Inferior parietal cortex (tissue), 1 donor: ENCODE measurements around the gene ERAS.
"Not testable (repeated sequence)": the region's sequence is repeated elsewhere in the genome, so short reads cannot be mapped to it uniquely, and the experiment has no call there.

ENCODE experiments used
- DNase-seq: peaks from one replicate; pipeline ENCODE4 v3.0.0-alpha.2; 2016; ENCODE audit errors: extremely low spot score

ERAS gene

GRCh38 chrX:48798318-48798717, 28.0 kb upstream of the ERAS start:
- DNase-seq: no peak

GRCh38 chrX:48800574-48801279, 25.6 kb upstream of the ERAS start:
- DNase-seq: peak; percentile 21

GRCh38 chrX:48801280-48802088, 24.8 kb upstream of the ERAS start, which contains the start of gene HDAC6:
HDAC6 (plus strand) TSS chrX:48802067; CDS start chrX:48802693, 626 bp downstream.
- peak; percentile 94 for DNase-seq

DNA sequence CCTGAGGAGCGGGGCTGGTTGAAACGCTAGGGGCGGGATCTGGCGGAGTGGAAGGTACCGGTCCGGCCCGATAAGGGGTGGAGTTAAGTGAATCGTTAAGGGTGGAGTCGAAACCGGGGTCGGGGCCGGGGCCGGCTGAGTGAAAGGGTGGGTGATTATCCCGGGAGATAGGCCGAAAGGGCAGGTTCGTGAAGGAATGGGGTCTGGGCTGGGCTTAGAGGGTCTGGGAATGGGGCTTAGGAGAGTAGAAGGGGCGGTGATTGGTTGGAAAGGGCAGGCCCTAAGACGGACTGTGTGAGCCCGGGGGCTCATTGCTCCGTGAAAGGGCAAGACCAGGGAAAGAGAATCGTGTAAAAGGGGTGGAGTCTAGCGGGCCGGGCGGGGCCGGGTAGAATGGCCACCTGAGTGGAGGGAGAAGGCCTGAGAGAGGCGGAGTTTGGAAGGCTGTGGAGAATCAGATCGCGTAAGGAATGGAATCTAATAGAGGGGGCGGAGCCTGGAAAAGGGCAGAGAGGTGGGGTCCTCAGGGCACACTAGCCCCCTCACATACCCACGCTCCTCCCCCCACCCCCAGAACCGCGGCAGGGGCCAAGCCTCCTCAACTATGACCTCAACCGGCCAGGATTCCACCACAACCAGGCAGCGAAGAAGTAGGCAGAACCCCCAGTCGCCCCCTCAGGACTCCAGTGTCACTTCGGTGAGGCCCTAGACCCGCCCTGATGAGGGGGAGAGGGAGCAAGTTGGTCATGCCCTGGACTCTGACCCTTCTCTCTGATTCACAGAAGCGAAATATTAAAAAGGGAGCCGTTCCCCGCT, 24.0 kb upstream of the ERAS start:
- peak; percentile 22 for DNase-seq

- no peak for DNase-seq
These were observed 23.5 kb upstream of the ERAS start for GRCh38 chrX:48802905-48803200.

GRCh38 chrX:48806081-48806480, 20.2 kb upstream of the ERAS start:
- DNase-seq: no peak

- DNase-seq: no peak
These were observed 12.7 kb upstream of the ERAS start for GRCh38 chrX:48813644-48814043.

DNA sequence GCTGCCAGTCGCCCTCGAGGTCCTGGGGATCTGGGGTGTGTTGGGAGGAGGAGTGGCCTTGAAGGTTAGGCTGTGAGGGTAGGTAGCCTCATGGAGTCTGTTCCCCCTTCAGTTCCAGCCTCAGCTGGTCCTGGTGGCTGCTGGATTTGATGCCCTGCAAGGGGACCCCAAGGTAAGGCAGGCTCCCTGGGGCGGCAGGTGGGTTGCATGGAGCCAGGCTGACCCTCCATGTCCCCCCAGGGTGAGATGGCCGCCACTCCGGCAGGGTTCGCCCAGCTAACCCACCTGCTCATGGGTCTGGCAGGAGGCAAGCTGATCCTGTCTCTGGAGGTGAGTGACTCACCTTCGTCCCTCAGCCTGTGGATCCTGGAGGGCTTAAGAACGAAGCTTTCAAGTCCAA, 11.6 kb upstream of the ERAS start:
- DNase-seq: no peak

DNA sequence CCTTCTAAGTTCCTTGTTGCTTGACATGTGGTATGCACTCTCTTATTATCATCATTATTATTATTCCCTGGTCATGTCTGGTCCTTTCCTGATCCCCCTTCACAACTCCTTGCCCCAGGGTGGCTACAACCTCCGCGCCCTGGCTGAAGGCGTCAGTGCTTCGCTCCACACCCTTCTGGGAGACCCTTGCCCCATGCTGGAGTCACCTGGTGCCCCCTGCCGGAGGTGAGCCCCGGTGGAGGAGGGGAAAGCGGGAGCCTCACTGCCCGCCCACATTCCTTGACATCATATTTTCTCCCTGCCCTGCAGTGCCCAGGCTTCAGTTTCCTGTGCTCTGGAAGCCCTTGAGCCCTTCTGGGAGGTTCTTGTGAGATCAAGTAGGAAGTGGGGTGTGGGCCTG, 11.0 kb upstream of the ERAS start:
- no peak for DNase-seq

GRCh38 chrX:48816014-48816810, 10.1 kb upstream of the ERAS start:
- no peak for DNase-seq

- no peak for DNase-seq
These were observed 8.2 kb upstream of the ERAS start for GRCh38 chrX:48818098-48818497.

GRCh38 chrX:48818866-48819265, 7.4 kb upstream of the ERAS start:
- no peak for DNase-seq

GRCh38 chrX:48819394-48819793, 6.9 kb upstream of the ERAS start:
- not testable (repeated sequence) for DNase-seq

DNA sequence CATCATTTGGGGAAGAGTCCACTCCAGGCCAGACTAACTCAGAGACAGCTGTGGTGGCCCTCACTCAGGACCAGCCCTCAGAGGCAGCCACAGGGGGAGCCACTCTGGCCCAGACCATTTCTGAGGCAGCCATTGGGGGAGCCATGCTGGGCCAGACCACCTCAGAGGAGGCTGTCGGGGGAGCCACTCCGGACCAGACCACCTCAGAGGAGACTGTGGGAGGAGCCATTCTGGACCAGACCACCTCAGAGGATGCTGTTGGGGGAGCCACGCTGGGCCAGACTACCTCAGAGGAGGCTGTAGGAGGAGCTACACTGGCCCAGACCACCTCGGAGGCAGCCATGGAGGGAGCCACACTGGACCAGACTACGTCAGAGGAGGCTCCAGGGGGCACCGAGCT, 3.3 kb upstream of the ERAS start:
- no peak for DNase-seq

DNA sequence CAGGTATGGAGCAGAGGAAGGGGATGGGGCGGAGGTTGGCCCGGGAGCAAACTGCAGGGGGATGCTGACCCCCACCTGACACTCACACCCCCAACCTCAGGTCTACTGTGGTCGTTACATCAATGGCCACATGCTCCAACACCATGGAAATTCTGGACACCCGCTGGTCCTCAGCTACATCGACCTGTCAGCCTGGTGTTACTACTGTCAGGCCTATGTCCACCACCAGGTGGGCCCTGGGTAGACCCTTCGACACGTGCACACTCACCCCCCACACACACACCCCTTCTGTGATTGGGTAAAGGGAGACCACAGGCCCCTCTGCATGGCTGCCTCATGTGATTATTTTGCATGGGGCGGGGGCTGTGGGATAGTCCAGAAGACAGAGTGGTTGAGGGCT, 2.2 kb upstream of the ERAS start:
- no peak for DNase-seq

DNA sequence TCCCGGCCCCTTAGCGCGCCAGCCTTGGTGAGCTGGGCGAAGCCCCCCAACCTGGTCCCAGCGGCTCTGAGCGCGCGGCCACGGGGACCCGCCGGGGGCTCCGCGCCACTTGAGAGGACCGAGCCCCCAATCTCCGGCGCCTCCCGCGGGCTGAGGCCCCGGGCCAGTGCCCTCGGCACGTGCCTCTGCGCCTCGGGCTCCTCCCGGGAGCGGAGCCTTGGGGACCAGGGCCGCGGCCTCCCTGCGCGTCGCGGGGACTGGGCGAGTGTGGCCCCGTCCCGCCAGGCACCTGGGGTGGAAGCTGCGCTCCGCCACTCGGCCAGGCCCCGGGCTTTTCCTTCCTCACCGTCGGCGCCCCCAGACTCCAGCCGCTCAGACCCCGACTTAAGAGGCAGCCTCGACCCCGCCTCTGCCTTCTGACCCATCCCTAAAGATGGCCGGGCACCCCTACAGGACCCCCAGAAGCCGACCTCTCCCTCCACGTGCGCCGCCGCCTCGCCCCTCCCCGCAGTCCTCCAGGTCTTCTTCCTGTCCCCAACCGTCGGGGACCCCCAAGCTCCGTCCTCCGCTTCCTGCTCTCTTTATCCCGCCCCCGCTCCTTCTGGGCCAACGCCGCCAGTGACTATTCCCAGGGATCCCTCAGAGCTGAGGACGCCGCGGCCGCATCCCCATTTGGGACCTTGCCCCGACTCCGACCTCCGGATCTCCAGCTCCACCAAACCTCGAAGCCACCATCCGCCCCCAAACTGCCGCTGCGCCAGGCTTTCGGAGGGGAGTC, 752 bp downstream of the ERAS start:
- no peak for DNase-seq

GRCh38 chrX:48827654-48827968, 1.3 kb downstream of the ERAS start:
- no peak for DNase-seq

GRCh38 chrX:48829016-48829735, 2.9 kb downstream of the ERAS start:
- no peak for DNase-seq

DNA sequence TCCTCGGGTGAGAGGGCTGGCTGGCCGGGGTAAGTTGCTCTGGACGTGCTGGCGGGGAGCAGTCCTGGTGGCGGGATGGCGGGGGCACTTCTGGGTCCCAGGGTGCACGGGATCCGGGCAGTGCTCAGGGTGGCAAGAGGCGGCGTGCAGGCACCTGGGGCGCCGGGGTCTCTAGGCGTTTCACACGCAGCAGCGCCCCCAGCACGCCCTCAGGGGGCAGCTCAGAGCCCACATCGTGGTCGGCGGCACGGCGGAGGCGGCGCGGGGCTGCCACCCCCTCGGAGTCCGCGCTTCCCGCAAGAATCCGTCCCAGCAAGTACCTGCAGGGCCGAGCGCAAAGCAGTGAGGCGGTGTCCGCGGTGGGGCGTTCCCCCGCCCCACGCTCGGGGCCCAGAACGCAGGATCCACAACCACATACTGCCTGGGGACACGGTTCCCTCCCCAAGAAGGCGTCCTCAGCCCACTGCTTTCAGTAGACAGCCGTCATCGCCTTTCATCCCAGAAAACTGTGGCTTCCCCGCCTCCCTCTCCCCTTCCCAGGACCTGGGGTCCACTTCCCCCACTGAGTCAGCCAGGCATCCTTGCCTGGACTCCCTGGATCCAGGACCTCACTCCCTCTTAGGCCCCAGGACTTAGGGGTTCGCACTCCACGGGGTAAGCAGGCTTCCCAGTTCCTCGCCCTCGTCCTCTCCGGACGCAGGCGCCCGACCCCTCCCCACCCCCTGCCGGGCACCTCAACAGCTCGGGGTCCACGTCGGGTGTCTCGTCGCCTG, 5.0 kb downstream of the ERAS start:
- DNase-seq: no peak

- no peak for DNase-seq
These were observed 5.6 kb downstream of the ERAS start for GRCh38 chrX:48831909-48832291.
